ENCODE measurements around the gene CASQ2. TPM values are rescaled to one million over a fixed set of nuclear protein-coding genes. Genes with fewer than 3 reads are reported as not detected.

Gene CASQ2
- total RNA-seq, 1 donor from 2014 or later = not detected

DNA sequence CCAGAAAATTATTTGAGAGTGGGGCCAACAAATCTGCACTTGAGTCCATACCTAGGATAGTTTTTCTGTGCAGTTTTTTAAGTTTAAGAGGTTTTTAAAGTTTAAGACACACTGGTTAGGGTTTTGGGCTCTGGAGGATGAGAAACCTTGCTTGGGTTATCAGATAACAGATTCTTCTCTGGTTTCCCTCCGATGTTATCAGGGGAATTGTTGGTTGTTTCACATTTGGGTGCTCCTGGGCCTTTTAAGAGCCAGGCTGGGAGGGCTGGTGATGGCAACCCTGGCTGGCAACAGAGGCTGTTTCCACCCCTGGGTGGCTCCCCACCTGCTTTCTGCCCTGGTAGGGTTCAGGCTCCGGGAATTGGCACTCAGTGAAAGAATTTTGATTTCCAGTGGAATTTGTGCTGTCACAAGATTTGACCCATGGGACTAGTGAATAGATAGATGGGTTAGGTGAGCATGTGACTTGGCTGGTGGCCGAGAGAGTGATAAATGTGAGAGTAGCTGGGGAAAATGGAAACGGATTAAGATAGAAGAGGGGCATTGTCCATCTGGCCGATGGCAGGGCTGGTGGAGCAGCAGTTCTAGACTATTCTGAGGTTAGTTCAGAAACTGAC, 111.9 kb downstream of the CASQ2 start:
- peaks cover 9% of the 10 kb centered on the region for H3K4me1 ChIP-seq
- H3K4me3 ChIP-seq = no peak overlapping the region
- no peaks in the 10 kb centered on the region for H3K27me3 ChIP-seq
- H3K9ac ChIP-seq = no peak overlapping the region
- TF ChIP-seq, protein P1, sequence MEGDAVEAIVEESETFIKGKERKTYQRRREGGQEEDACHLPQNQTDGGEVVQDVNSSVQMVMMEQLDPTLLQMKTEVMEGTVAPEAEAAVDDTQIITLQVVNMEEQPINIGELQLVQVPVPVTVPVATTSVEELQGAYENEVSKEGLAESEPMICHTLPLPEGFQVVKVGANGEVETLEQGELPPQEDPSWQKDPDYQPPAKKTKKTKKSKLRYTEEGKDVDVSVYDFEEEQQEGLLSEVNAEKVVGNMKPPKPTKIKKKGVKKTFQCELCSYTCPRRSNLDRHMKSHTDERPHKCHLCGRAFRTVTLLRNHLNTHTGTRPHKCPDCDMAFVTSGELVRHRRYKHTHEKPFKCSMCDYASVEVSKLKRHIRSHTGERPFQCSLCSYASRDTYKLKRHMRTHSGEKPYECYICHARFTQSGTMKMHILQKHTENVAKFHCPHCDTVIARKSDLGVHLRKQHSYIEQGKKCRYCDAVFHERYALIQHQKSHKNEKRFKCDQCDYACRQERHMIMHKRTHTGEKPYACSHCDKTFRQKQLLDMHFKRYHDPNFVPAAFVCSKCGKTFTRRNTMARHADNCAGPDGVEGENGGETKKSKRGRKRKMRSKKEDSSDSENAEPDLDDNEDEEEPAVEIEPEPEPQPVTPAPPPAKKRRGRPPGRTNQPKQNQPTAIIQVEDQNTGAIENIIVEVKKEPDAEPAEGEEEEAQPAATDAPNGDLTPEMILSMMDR (IDR thresholded peaks at IDR 0.05) = no peak
- TF ChIP-seq EZH2phosphoT487 (IDR thresholded peaks at IDR 0.05) = no peak
- TF ChIP-seq EZH2 (IDR thresholded peaks at IDR 0.05) = no peak
- no peaks in the 10 kb centered on the region for H3F3A ChIP-seq (ENCODE audit: low read depth)
- Mint-ChIP-seq H3K36me3 (peaks cover 15% of the 10 kb centered on the region), H3K4me1 (peaks cover 28% of the 10 kb centered on the region), H3K27me3 (ENCODE audit: insufficient read depth, low read depth) (peaks cover 7% of the 10 kb centered on the region), H3K27ac (no peak overlapping the region), H3K4me3 (no peak overlapping the region), H3K9me3 (no peaks in the 10 kb centered on the region)
- H3K9me3 ChIP-seq (ENCODE audit: low read depth) = no peaks in the 10 kb centered on the region
- H4K20me1 ChIP-seq (ENCODE audit: low read depth) = peaks cover 4% of the 10 kb centered on the region
- H3K79me2 ChIP-seq (ENCODE audit: low read depth) = peaks cover 10% of the 10 kb centered on the region
- no peak overlapping the region for H3K27ac ChIP-seq
- H2AFZ ChIP-seq (replicated peaks) = no peak overlapping the region
- H3K36me3 ChIP-seq = no peaks in the 10 kb centered on the region
- no peak overlapping the region for H3K4me2 ChIP-seq
- DNase-seq (ENCODE audit: low spot score) = no peak

DNA sequence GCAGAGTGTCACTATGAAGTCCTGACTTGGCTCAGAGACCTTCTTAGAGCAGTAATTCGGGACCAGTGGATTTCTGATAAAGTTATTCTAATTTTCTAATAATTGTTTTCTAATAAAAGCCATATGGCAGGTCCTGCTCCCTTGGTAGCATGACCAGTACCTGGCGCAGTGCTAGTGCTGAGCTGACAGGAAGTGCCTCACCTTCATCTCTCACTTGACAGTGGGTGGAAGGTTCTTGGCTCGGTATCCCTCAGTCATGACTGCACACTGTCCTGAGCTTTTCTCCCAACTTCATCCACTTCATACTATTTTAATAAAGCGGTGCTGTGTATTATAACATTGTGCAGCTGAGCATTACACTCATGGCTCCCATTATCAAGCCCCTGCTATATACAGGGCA, 112.6 kb downstream of the CASQ2 start:
- H3K79me2 ChIP-seq (ENCODE audit: low read depth) = peaks cover 10% of the 10 kb centered on the region
- Mint-ChIP-seq H3K27ac (no peak overlapping the region), H3K27me3 (ENCODE audit: insufficient read depth, low read depth) (peaks cover 6% of the 10 kb centered on the region), H3K4me1 (peaks cover 28% of the 10 kb centered on the region), H3K9me3 (no peaks in the 10 kb centered on the region), H3K36me3 (peaks cover 15% of the 10 kb centered on the region), H3K4me3 (no peak overlapping the region)
- H2AFZ ChIP-seq (replicated peaks) = no peak overlapping the region
- H3K27me3 ChIP-seq = no peaks in the 10 kb centered on the region
- no peak overlapping the region for H3K4me3 ChIP-seq
- H3K9ac ChIP-seq = no peak overlapping the region
- no peak for DNase-seq (ENCODE audit: low spot score)
- no peaks in the 10 kb centered on the region for H3K36me3 ChIP-seq
- no peak overlapping the region for H3K4me2 ChIP-seq
- no peaks in the 10 kb centered on the region for H3K9me3 ChIP-seq (ENCODE audit: low read depth)
- H3K27ac ChIP-seq = no peak overlapping the region
- no peaks in the 10 kb centered on the region for H3F3A ChIP-seq (ENCODE audit: low read depth)
- no peak for TF ChIP-seq EZH2 (IDR thresholded peaks at IDR 0.05)
- TF ChIP-seq, protein P1 (IDR thresholded peaks at IDR 0.05) = no peak
- no peak for TF ChIP-seq EZH2phosphoT487 (IDR thresholded peaks at IDR 0.05)
- H4K20me1 ChIP-seq (ENCODE audit: low read depth) = peaks cover 9% of the 10 kb centered on the region
- H3K4me1 ChIP-seq = peaks cover 13% of the 10 kb centered on the region

DNA sequence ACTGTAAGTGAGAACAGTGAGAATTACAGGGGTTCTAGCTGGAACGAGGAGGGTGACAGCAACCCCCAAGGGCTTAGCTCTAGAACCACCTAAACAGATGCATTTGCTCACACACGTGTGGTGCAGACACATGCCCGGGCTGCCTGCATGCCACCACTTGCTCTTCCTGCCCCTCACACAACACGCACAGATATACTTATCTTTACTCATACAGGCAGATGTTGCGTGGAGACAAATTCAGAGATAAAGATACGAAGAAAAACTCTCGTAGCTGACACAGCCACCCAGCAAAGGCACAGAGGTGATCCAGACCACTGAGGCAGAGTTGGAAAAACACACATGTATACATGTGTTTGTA, 113.2 kb downstream of the CASQ2 start:
- no peaks in the 10 kb centered on the region for H3K27me3 ChIP-seq
- H3K36me3 Mint-ChIP-seq = peaks cover 15% of the 10 kb centered on the region
- H3K4me3 ChIP-seq = no peak overlapping the region
- peaks cover 20% of the 10 kb centered on the region for H3K4me1 ChIP-seq
- no peak overlapping the region for H2AFZ ChIP-seq (replicated peaks)
- H3K79me2 ChIP-seq (ENCODE audit: low read depth) = peaks cover 14% of the 10 kb centered on the region
- H3K4me2 ChIP-seq = no peak overlapping the region
- H3K9me3 ChIP-seq (ENCODE audit: low read depth) = no peaks in the 10 kb centered on the region
- no peak overlapping the region for H3K27ac Mint-ChIP-seq
- no peaks in the 10 kb centered on the region for H3K36me3 ChIP-seq
- no peak overlapping the region for H3K4me3 Mint-ChIP-seq
- H3F3A ChIP-seq (ENCODE audit: low read depth) = peaks cover 2% of the 10 kb centered on the region
- DNase-seq (ENCODE audit: low spot score) = no peak
- TF ChIP-seq, protein P1 (IDR thresholded peaks at IDR 0.05) = no peak
- TF ChIP-seq EZH2phosphoT487 (IDR thresholded peaks at IDR 0.05) (no peak), EZH2 (IDR thresholded peaks at IDR 0.05) (no peak)
- H4K20me1 ChIP-seq (ENCODE audit: low read depth) = peaks cover 15% of the 10 kb centered on the region
- H3K27ac ChIP-seq = no peak overlapping the region
- H3K9me3 Mint-ChIP-seq = no peaks in the 10 kb centered on the region
- no peak overlapping the region for H3K9ac ChIP-seq
- peaks cover 28% of the 10 kb centered on the region for H3K4me1 Mint-ChIP-seq
- peaks cover 2% of the 10 kb centered on the region for H3K27me3 Mint-ChIP-seq (ENCODE audit: insufficient read depth, low read depth)
